Right lobe of liver (tissue), 6 donors: Measurements from ENCODE around the gene UGT1A3. TPM values are rescaled to one million over a fixed set of nuclear protein-coding genes. Genes with fewer than 3 reads are reported as not detected.

Source experiments
- ATAC-seq, 4 donors: fragments of 200-7000 bp; cut with Tn5 transposase; one replicate each; pipeline ENCODE4 v1.9.1; 2020; ENCODE audit warnings: mild to moderate bottlenecking in 4 of 4, moderate library complexity in 4 of 4
- DNase-seq, 3 donors: peaks; one replicate each; pipeline ENCODE4 v3.0.0-alpha.2; 2020
- H3K27ac ChIP-seq, 3 donors: fragments of 200-600 bp; one replicate each; pipeline ENCODE4 v1.8.0; 2022
- H3K27me3 ChIP-seq, 2 donors: fragments of 200-600 bp; one replicate each; pipeline ENCODE4 v1.8.0; 2022
- H3K36me3 ChIP-seq, 4 donors: fragments of 200-600 bp; sonication (generic) in 1 of 4; one replicate each; pipeline versions ENCODE4 v1.5.1 to v1.8.0; 2017 to 2022; ENCODE audit warnings: control low read depth in 1 of 4
- H3K4me1 ChIP-seq, 4 donors: fragments of 200-600 bp; sonication (generic) in 1 of 4; one replicate each; pipeline versions ENCODE4 v1.5.1 to v1.8.0; 2017 to 2022; ENCODE audit warnings: control low read depth in 1 of 4
- H3K4me3 ChIP-seq, 3 donors: fragments of 200-600 bp; one replicate each; pipeline ENCODE4 v1.8.0; 2022
- H3K9me3 ChIP-seq, 4 donors: fragments of 200-600 bp; sonication (generic) in 1 of 4; one replicate each; pipeline versions ENCODE4 v1.5.1 to v1.8.0; 2017 to 2022; ENCODE audit warnings: control low read depth in 1 of 4
- POLR2A ChIP-seq: fragments of 450-650 bp; IDR thresholded peaks from one replicate; pipeline ENCODE4 v1.6.1; 2017; ENCODE audit warnings: antibody characterized with exemption, mild to moderate bottlenecking
- WGBS: methylation state at CpG from one replicate; pipeline ENCODE4 v1.1.6; 2018; ENCODE audit warnings: low coverage, low lambda C conversion rate; ENCODE audit not compliant: insufficient coverage; ENCODE audit errors: missing lambda C conversion rate; 5-methylcytosine and 5-hydroxymethylcytosine counted together
- intact Hi-C, 2 donors: fragments of 100-400 bp; cut with DNase I; formaldehyde crosslinking; loops; one replicate each; pipeline versions ENCODE4 v1.11.2 to v1.14.1; 2022
- total RNA-seq, 6 experiments: library from RNA; depleted of rRNA in 2 of 6; stranded (reverse); fragments of >200 nt in 2 of 6; fragmentation: NEBNext Ultra II Directional in 3 of 6; extraction: Animal tissue kit (Norgen Biotek cat#: 25700) in 3 of 6; gene quantifications; one replicate each; pipeline versions ENCODE4 v1.1.0 to v1.2.4, GENCODE V29; 2016 to 2023
- TF ChIP-seq, protein P1 (sequence below), 4 donors: fragments of 200-600 bp in 3 of 4; fragments of 450-650 bp in 1 of 4; IDR thresholded peaks; one replicate each; pipeline versions ENCODE4 v1.5.1 to v1.8.0; 2016 to 2022; ENCODE audit warnings: antibody characterized with exemption in 4 of 4, mild to moderate bottlenecking in 2 of 4
- donor health status: DM: no; HTN: yes; CAD: no.
- donor health status: DM: no; HTN: no; CAD: no.
- donor health status: DM: no; HTN: no; CAD: no.
- donor health status: DM: no; HTN: yes; CAD: no.
- donor health status: DM: no; HTN: yes; CAD: no.

UGT1A3 gene
- total RNA-seq, 6 experiments from 2014 or later = 12.9 to 125 (median 22.0) TPM

GRCh38 chr2:233684640-233685039, 44.2 kb upstream of the UGT1A3 start:
- no peaks in the 10 kb centered on the region for H3K27me3 ChIP-seq
- 94% methylated on average over 1 of the region's 1 CpG for WGBS
- H3K27ac ChIP-seq = no peak overlapping the region
- no peak overlapping the region for H3K4me3 ChIP-seq
- H3K9me3 ChIP-seq = no peaks in the 10 kb centered on the region
- intact Hi-C loops = no loop called here
- DNase-seq = no peak
- H3K36me3 ChIP-seq = no peaks in the 10 kb centered on the region
- ATAC-seq = no peak
- H3K4me1 ChIP-seq = peaks cover 0 to 16% (median 0%) of the 10 kb centered on the region in 4 donors
- TF ChIP-seq POLR2A = no peak

DNA sequence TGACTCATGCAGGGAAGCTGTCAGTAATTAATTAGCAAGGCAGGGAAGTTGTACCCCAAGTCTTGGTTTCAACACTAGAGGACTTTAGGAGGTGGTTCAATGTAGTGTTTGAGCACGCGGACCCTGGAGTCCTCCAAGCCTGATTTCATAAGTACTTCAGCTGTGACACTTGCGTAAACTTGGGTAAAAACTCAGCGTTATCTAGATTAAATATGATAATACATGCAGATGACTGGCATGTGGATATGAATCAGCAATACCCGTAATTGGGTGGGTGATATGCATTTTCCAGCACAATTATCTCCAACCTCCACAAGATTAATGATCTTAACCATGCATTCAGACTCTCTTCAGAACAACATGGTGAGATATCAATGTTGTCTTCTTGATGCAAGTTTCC, 41.9 kb upstream of the UGT1A3 start:
- peaks cover 0 to 29% (median 2%) of the 10 kb centered on the region in 4 donors for H3K4me1 ChIP-seq
- no peaks in the 10 kb centered on the region for H3K9me3 ChIP-seq
- H3K27me3 ChIP-seq = no peaks in the 10 kb centered on the region
- ATAC-seq (no peak), DNase-seq (no peak)
- H3K27ac ChIP-seq = no peak overlapping the region
- intact Hi-C loops = no loop called here
- no peaks in the 10 kb centered on the region for H3K36me3 ChIP-seq
- WGBS = 55% methylated on average over 5 of the region's 5 CpGs
- H3K4me3 ChIP-seq = no peak overlapping the region
- no peak for TF ChIP-seq POLR2A
- TF ChIP-seq, protein P1, sequence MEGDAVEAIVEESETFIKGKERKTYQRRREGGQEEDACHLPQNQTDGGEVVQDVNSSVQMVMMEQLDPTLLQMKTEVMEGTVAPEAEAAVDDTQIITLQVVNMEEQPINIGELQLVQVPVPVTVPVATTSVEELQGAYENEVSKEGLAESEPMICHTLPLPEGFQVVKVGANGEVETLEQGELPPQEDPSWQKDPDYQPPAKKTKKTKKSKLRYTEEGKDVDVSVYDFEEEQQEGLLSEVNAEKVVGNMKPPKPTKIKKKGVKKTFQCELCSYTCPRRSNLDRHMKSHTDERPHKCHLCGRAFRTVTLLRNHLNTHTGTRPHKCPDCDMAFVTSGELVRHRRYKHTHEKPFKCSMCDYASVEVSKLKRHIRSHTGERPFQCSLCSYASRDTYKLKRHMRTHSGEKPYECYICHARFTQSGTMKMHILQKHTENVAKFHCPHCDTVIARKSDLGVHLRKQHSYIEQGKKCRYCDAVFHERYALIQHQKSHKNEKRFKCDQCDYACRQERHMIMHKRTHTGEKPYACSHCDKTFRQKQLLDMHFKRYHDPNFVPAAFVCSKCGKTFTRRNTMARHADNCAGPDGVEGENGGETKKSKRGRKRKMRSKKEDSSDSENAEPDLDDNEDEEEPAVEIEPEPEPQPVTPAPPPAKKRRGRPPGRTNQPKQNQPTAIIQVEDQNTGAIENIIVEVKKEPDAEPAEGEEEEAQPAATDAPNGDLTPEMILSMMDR (IDR thresholded peaks at IDR 0.05) = no peak

GRCh38 chr2:233688341-233688740, 40.5 kb upstream of the UGT1A3 start:
- H3K4me1 ChIP-seq = peaks cover 0 to 41% (median 4%) of the 10 kb centered on the region in 4 donors
- no peaks in the 10 kb centered on the region for H3K9me3 ChIP-seq
- 66% methylated on average over 5 of the region's 5 CpGs for WGBS
- intact Hi-C loops = no loop called here
- ATAC-seq (no peak), DNase-seq (no peak)
- H3K27me3 ChIP-seq = no peaks in the 10 kb centered on the region
- H3K27ac ChIP-seq = no peak overlapping the region
- H3K36me3 ChIP-seq = no peaks in the 10 kb centered on the region
- no peak overlapping the region for H3K4me3 ChIP-seq
- TF ChIP-seq, protein P1 (IDR thresholded peaks at IDR 0.05) = no peak
- no peak for TF ChIP-seq POLR2A

DNA sequence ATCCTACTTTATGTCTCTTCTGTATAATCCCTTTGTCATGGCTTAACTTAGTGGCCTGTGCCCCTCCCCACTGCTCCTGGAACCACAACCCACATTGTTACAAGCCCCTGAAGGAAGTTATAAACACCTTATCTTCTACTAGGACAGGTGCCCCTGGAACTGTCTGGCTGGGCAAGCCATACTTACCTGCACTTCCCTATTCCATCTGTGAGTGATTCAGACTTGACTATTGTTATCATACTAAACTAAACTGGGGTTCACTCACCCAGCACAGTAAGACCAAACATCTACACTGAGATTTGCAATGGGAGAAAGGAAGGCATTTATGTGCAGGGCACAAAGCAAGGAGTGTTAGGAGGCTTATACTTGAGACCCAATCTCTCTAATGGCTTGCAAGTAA, 39.8 kb upstream of the UGT1A3 start:
- Histone ChIP-seq H3K27me3 (no peaks in the 10 kb centered on the region), H3K4me3 (no peak overlapping the region), H3K27ac (no peak overlapping the region), H3K4me1 (peaks cover 0 to 45% (median 4%) of the 10 kb centered on the region in 4 donors), H3K9me3 (no peaks in the 10 kb centered on the region), H3K36me3 (no peaks in the 10 kb centered on the region)
- TF ChIP-seq, protein P1 (IDR thresholded peaks at IDR 0.05) = no peak
- intact Hi-C loops = no loop called here
- no peak for ATAC-seq
- DNase-seq = no peak

GRCh38 chr2:233689501-233689900, 39.3 kb upstream of the UGT1A3 start:
- ATAC-seq = no peak
- no peak for TF ChIP-seq POLR2A
- TF ChIP-seq, protein P1 (IDR thresholded peaks at IDR 0.05) = no peak
- 4% methylated on average over 3 of the region's 3 CpGs for WGBS

More at GRCh38 chr2:233689501-233689900, 39.3 kb upstream of the UGT1A3 start:
- Histone ChIP-seq H3K27me3 (no peaks in the 10 kb centered on the region), H3K9me3 (no peaks in the 10 kb centered on the region), H3K27ac (no peak overlapping the region), H3K36me3 (no peaks in the 10 kb centered on the region), H3K4me3 (no peak overlapping the region), H3K4me1 (peaks cover 0 to 45% (median 4%) of the 10 kb centered on the region in 4 donors)
- DNase-seq = no peak
- intact Hi-C loops = no loop called here
